SK-N-SH (cell line): ENCODE data around the gene EIF4H. TPM values are rescaled to one million over a fixed set of nuclear protein-coding genes. Genes with fewer than 3 reads are reported as not detected.
A peak's percentile ranks its signal among the peaks of the same experiment; 100 is the strongest.
"Not testable (repeated sequence)": the region's sequence is repeated elsewhere in the genome, so short reads cannot be mapped to it uniquely, and the experiment has no call there.

Experiments used
- CTCF ChIA-PET: fragments of 300-600, 350-600 bp; formaldehyde crosslinking; extraction: SDS; loops from one replicate; lab custom pipeline; 2021; lab: Yijun Ruan, JAX
- POLR2A ChIA-PET: fragments of 350-600 bp; sonication (Branson Sonifier 250); formaldehyde crosslinking; extraction: SDS; loops from one replicate; lab custom pipeline; 2020; ENCODE audit warnings: antibody characterized with exemption, inconsistent platforms; lab: Yijun Ruan, JAX
- DNase-seq: peaks from one replicate; pipeline ENCODE4 v3.0.0; 2012
- H2AFZ ChIP-seq: fragments of 200-600 bp; sonication (generic); 2 replicates; pipeline ENCODE4 v1.8.1; 2016; ENCODE audit warnings: antibody characterized with exemption, mild to moderate bottlenecking, low read depth
- H3F3A ChIP-seq: fragments of 200-600 bp; sonication (generic); replicated peaks from 2 replicates; pipeline ENCODE3; 2016; ENCODE audit warnings: antibody characterized with exemption, mild to moderate bottlenecking; ENCODE audit not compliant: insufficient read depth
- H3K27ac ChIP-seq, 2 experiments: fragments of 200-500 bp in 1 of 2; fragments of 200-600 bp in 1 of 2; sonication (Bioruptor generic) in 1 of 2; sonication (generic), shearing (Covaris generic) in 1 of 2; 2 replicates each; pipeline versions ENCODE4 v1.5.1 to v1.6.1; 2014 to 2016; ENCODE audit warnings: low read depth in 2 of 2, inconsistent platforms in 1 of 2, low read length in 1 of 2, mild to moderate bottlenecking in 1 of 2, mixed read lengths in 1 of 2
- H3K27me3 ChIP-seq: fragments of 200-600 bp; sonication (generic), shearing (Covaris generic); 2 replicates; pipeline ENCODE4 v1.6.1; 2016; ENCODE audit warnings: mixed run types; ENCODE audit not compliant: insufficient read depth
- H3K36me3 ChIP-seq, 2 experiments: fragments of 200-500 bp in 1 of 2; fragments of 200-600 bp in 1 of 2; sonication (Bioruptor generic) in 1 of 2; sonication (generic) in 1 of 2; replicated peaks in 1 of 2; 2 replicates each; pipeline versions ENCODE3 to v1.5.1; 2014 to 2016; ENCODE audit warnings: low read length in 1 of 2, mild to moderate bottlenecking in 1 of 2; ENCODE audit not compliant: insufficient read depth in 2 of 2, control insufficient read depth in 1 of 2
- H3K4me1 ChIP-seq, 2 experiments: fragments of 200-500 bp in 1 of 2; fragments of 200-600 bp in 1 of 2; sonication (Bioruptor generic) in 1 of 2; sonication (generic), shearing (Covaris generic) in 1 of 2; 2 replicates each; pipeline versions ENCODE4 v1.5.1 to v1.6.1; 2014 to 2016; ENCODE audit warnings: low read depth in 1 of 2, low read length in 1 of 2, mixed run types in 1 of 2; ENCODE audit not compliant: insufficient read depth in 2 of 2, control insufficient read depth in 1 of 2
- H3K4me2 ChIP-seq: fragments of 200-600 bp; sonication (generic), shearing (Covaris generic); 2 replicates; pipeline ENCODE4 v1.6.1; 2017; ENCODE audit warnings: mixed run types
- H3K4me3 ChIP-seq, 2 experiments: fragments of 200-500 bp in 1 of 2; fragments of 200-600 bp in 1 of 2; sonication (Bioruptor generic) in 1 of 2; sonication (generic), shearing (Covaris generic) in 1 of 2; 2 replicates each; pipeline versions ENCODE4 v1.5.1 to v1.8.1; 2014 to 2016; ENCODE audit warnings: low read depth in 2 of 2, inconsistent platforms in 1 of 2, low read length in 1 of 2, mild to moderate bottlenecking in 1 of 2, mixed read lengths in 1 of 2, moderate library complexity in 1 of 2
- H3K79me2 ChIP-seq: fragments of 200-600 bp; sonication (generic); 2 replicates; pipeline ENCODE4 v1.8.1; 2017; ENCODE audit warnings: mild to moderate bottlenecking; ENCODE audit not compliant: insufficient read depth
- H3K9ac ChIP-seq: fragments of 200-600 bp; sonication (generic); 2 replicates; pipeline ENCODE4 v1.6.1; 2017; ENCODE audit warnings: mixed run types
- H3K9me2 ChIP-seq: fragments of 200-600 bp; sonication (generic); 2 replicates; pipeline ENCODE4 v1.6.1; 2017; ENCODE audit warnings: mixed run types
- H3K9me3 ChIP-seq: fragments of 200-600 bp; sonication (generic); 2 replicates; pipeline ENCODE4 v1.6.1; 2017; ENCODE audit warnings: mixed run types, mild to moderate bottlenecking, moderate library complexity
- H4K20me1 ChIP-seq: fragments of 200-600 bp; sonication (generic); 2 replicates; pipeline ENCODE4 v1.6.1; 2017; ENCODE audit warnings: mild to moderate bottlenecking, mixed run types; ENCODE audit not compliant: insufficient read depth
- ELF1 ChIP-seq: IDR thresholded peaks from 2 replicates; pipeline ENCODE4 v1.4.0; 2012
- FOXM1 ChIP-seq: IDR thresholded peaks from 2 replicates; pipeline ENCODE4 v1.4.0; 2012; ENCODE audit warnings: low read depth, mild to moderate bottlenecking
- MAX ChIP-seq: IDR thresholded peaks from 2 replicates; pipeline ENCODE4 v1.4.0; 2012; ENCODE audit warnings: low read depth
- SIN3A ChIP-seq: IDR thresholded peaks from 2 replicates; pipeline ENCODE4 v1.6.1; 2012; ENCODE audit warnings: low read depth, mild to moderate bottlenecking, low read length, moderate library complexity, borderline replicate concordance
- SMC3 ChIP-seq: IDR thresholded peaks from 2 replicates; pipeline ENCODE4 v1.6.1; 2012; ENCODE audit warnings: low read depth, low read length, improper control_type of control experiment
- WGBS: methylation state at CpG from one replicate; pipeline ENCODE4 v1.1.6; 2017; ENCODE audit warnings: low lambda C conversion rate; 5-methylcytosine and 5-hydroxymethylcytosine counted together
- polyA plus RNA-seq, 3 experiments: library from polyadenylated mRNA; depleted of rRNA; stranded (reverse); fragments of >200 nt; gene quantifications; 2 replicates each; pipeline ENCODE4 v1.2.3, GENCODE V29; 2012

Gene EIF4H
- polyA plus RNA-seq, 1 of the 3 experiments (the other 2 are of a cell fraction): 468 TPM

DNA sequence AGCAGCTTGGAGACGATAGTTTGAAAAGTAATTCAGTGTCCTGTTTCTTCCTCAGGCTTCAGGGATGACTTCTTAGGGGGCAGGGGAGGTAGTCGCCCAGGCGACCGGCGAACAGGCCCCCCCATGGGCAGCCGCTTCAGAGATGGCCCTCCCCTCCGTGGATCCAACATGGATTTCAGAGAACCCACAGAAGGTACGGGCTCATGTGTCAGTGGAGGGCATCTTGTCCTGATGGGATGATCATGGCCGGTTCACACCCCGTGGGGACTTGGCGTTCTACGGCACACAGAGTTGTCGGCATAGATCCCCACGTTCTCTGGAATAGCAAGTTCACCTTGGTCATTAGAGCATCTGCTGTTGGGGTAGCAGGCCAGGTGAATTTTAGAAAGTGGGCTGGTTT lies 20.5 kb downstream of the EIF4H start (continued):
- TF ChIP-seq MAX: no peak

- H3K9ac ChIP-seq, H3K4me3 ChIP-seq, H3K27ac ChIP-seq, DNase-seq, H3K4me1 ChIP-seq, H3K9me3 ChIP-seq, POLR2A ChIA-PET, H3K4me2 ChIP-seq, H3K27me3 ChIP-seq, H3K9me2 ChIP-seq, H2AFZ ChIP-seq: not testable (repeated sequence)
- 97% methylated on average over 23 of the region's 23 CpGs for WGBS
- Histone ChIP-seq H3F3A (peaks cover 51% of the 10 kb centered on the region), H3K36me3 (peaks cover 51 to 57% of the 10 kb centered on the region in 2 experiments), H3K79me2 (peaks cover 43% of the 10 kb centered on the region; the same call in 1 of the 2 replicates), H4K20me1 (peaks cover 29% of the 10 kb centered on the region)
- CTCF ChIA-PET: interaction anchor here (1.1 to 7.0 kb wide), 6 partner anchors 7 to 330 kb away, joined by 4 to 72 read pairs (median 10); no protein-coding TSS in a partner anchor
Measured at GRCh38 chr7:74195139-74195860, 21.1 kb downstream of the EIF4H start.

DNA sequence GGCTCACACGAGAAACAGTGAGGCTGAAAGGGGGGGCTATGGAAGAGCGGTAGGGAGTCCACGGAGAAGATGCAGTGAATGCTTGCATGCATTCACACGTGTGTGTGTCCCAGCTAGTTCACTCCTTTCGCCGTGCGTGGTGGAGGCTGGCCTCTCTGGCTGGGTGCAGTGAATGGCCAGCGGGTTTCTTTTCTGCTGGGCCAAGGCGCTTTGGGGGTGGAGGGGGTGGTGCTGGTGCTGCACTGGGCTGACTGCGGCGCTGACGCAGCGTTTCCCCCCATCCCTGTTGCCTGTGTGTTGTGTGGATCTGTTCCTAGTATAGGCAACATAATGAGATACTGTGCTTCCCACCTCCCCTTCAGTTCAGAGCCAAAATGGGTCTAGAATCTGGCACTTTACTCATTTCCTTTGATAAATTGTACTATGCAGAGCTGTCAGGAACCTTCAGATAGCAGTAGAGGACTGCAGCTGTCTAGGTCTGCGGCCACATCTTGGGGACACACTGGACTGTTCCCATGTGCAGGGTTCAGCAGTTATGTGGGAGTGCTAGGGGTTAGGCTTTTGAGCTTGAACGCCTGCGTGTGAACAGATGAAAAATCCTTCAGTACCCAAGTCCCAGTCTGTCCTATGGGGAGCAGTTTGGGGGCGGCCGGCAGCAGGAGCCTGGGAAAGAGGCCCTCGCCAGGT lies 22.0 kb downstream of the EIF4H start:
- not testable (repeated sequence) for DNase-seq

DNA sequence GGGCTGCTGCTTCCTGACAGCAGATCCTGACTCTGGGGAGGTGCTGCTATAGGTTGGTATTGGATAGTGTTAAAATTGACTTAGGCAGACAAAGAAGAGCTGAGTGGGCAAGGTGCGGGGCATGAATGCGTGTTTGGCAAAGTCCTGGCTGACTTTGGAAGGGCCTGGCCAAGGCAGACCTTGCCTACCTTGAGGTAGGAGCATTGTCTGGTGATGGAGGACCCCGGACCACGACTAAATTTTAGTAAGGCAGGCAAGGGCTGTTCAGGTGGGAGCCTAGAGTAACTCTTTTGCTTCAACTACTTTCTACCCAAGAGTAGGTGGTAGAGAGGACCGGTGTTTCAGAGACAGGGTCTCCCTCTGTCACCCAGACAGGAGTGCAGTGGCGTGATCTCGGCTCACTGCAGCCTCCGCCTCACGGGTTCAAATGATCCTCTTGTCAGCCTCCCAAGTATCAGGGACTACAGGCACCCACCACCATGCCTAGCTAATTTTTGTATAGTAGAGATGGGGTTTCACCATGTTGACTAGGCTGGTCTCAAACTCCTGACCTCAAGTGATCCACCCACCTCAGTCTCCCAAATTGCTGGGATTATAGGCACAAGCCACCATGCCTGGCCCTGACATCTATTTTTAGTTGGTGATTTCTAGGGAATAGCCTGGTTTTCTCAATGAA lies 23.4 kb downstream of the EIF4H start:
- H3K4me1 ChIP-seq: no peaks in the 10 kb centered on the region
- peaks cover 56% of the 10 kb centered on the region for H3F3A ChIP-seq
- H4K20me1 ChIP-seq: peaks cover 18% of the 10 kb centered on the region
- no peaks in the 10 kb centered on the region for H3K9me3 ChIP-seq
- H2AFZ ChIP-seq: no peak overlapping the region
- peaks cover 20% of the 10 kb centered on the region; the same call in 1 of the 2 replicates for H3K79me2 ChIP-seq
- DNase-seq: no peak
- H3K9me2 ChIP-seq: no peaks in the 10 kb centered on the region
- H3K4me3 ChIP-seq: no peak overlapping the region
- ChIA-PET CTCF (interaction anchor here (1.0 to 17.9 kb wide), 5 partner anchors 8 to 199 kb away, joined by 3 to 537 read pairs (median 5); no protein-coding TSS in a partner anchor), POLR2A (no interaction called here)
- no peak overlapping the region for H3K4me2 ChIP-seq
- WGBS: 98% methylated on average over 9 of the region's 9 CpGs
- H3K36me3 ChIP-seq: peaks cover 30 to 37% of the 10 kb centered on the region in 2 experiments
- H3K27ac ChIP-seq: no peak overlapping the region
- no peaks in the 10 kb centered on the region for H3K27me3 ChIP-seq
- no peak for TF ChIP-seq FOXM1
- no peak for TF ChIP-seq SMC3
- peak; percentile 51; the same call in 1 of the 2 replicates for TF ChIP-seq SIN3A
- no peak for TF ChIP-seq ELF1
- TF ChIP-seq, all 33 proteins: peak for 1
- H3K9ac ChIP-seq: no peak overlapping the region

More for the DNA sequence above, 22.0 kb downstream of the EIF4H start:
- WGBS: 96% methylated on average over 16 of the region's 19 CpGs
- H2AFZ ChIP-seq, H3K4me2 ChIP-seq, H3K27ac ChIP-seq, H3K9me3 ChIP-seq, POLR2A ChIA-PET, H3K4me1 ChIP-seq, H3K9ac ChIP-seq, H3K9me2 ChIP-seq, H3K27me3 ChIP-seq, H3K4me3 ChIP-seq: not testable (repeated sequence)
- H3K79me2 ChIP-seq: peaks cover 35% of the 10 kb centered on the region; the same call in 1 of the 2 replicates
- CTCF ChIA-PET: interaction anchor here (2.5 to 17.9 kb wide), 2 partner anchors 11 to 200 kb away, joined by 23 to 537 read pairs; no protein-coding TSS in a partner anchor
- H4K20me1 ChIP-seq: peaks cover 25% of the 10 kb centered on the region
- H3K36me3 ChIP-seq: peaks cover 43 to 49% of the 10 kb centered on the region in 2 experiments
- H3F3A ChIP-seq: peaks cover 55% of the 10 kb centered on the region
